HG03571 (cell line): ENCODE data around the gene CX3CL1.
"Not testable (repeated sequence)": the region's sequence is repeated elsewhere in the genome, so short reads cannot be mapped to it uniquely, and the experiment has no call there.

Experiments used
- ATAC-seq: cut with Tn5 transposase; IDR thresholded peaks from one replicate; pipeline ENCODE4 v1.9.1; 2021; ENCODE audit not compliant: unreplicated experiment

Gene CX3CL1

GRCh38 chr16:57382535-57383275, 10.4 kb downstream of the CX3CL1 start:
- ATAC-seq: no peak

- no peak for ATAC-seq
Measured at GRCh38 chr16:57383276-57384247, 11.3 kb downstream of the CX3CL1 start.

- ATAC-seq: no peak
Measured at GRCh38 chr16:57384248-57385070, 12.2 kb downstream of the CX3CL1 start.

GRCh38 chr16:57385083-57385482, 12.8 kb downstream of the CX3CL1 start:
- no peak for ATAC-seq

- no peak for ATAC-seq
Measured at GRCh38 chr16:57386381-57386951, 14.2 kb downstream of the CX3CL1 start.

- ATAC-seq: no peak
Measured at GRCh38 chr16:57387598-57388354, 15.5 kb downstream of the CX3CL1 start.

GRCh38 chr16:57388359-57389086, 16.2 kb downstream of the CX3CL1 start:
- ATAC-seq: no peak

- no peak for ATAC-seq
Measured at GRCh38 chr16:57389087-57389468, 16.8 kb downstream of the CX3CL1 start.

GRCh38 chr16:57390636-57391295, 18.5 kb downstream of the CX3CL1 start:
- no peak for ATAC-seq

- ATAC-seq: no peak
Measured at GRCh38 chr16:57391300-57391699, 19.0 kb downstream of the CX3CL1 start.

- ATAC-seq: no peak
Measured at GRCh38 chr16:57391708-57392107, 19.4 kb downstream of the CX3CL1 start.

GRCh38 chr16:57392694-57393093, 20.4 kb downstream of the CX3CL1 start:
- ATAC-seq: no peak

- ATAC-seq: no peak
Measured at GRCh38 chr16:57394444-57394843, 22.2 kb downstream of the CX3CL1 start.

GRCh38 chr16:57395026-57395425, 22.7 kb downstream of the CX3CL1 start:
- ATAC-seq: no peak

- ATAC-seq: no peak
Measured at GRCh38 chr16:57396786-57397185, 24.5 kb downstream of the CX3CL1 start.

GRCh38 chr16:57397493-57397892, 25.2 kb downstream of the CX3CL1 start:
- ATAC-seq: not testable (repeated sequence)

GRCh38 chr16:57401943-57402640, 29.8 kb downstream of the CX3CL1 start:
- ATAC-seq: no peak
